ENCODE data around the gene SYNDIG1.

Gene SYNDIG1

DNA sequence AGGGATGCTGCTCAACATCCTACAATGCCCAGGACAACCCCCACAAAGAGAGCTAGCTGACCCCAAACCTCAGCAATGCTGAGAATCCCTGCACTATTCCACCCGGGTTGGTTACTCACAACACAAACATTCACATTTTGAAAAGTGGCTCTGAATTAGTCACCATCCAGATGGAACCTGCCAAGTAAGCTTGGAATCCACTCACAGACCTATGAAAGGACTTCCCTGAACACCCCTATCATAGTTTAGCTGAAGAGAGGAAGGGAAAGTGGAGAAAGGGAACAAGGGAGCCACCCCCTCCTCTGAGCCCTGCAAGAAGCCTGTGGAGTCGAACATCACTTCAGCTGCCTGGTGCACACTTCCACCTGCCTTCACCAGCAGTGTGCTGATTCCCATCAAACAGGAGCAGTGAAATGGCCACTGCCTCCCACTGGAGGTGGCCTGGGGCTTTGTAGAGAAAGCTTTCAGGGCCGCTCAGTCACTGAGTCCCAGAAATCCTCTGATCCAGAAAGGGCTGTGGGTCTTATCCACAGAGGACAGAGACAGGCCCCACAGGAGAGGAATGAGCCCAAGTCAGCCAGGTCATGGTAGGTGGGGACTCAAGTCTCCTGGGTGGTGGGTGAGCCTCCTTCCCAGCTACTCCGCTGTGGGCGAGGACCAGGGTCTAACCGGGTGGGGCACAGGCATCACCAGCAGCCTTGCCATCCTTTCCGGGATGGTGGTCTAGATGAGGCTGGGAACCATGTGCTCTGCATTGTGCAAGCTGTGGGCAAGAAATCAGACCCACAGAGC lies 203.7 kb downstream of the SYNDIG1 start:
- DNase-seq (ENCODE audit: low read depth, low spot score) = no peak

DNA sequence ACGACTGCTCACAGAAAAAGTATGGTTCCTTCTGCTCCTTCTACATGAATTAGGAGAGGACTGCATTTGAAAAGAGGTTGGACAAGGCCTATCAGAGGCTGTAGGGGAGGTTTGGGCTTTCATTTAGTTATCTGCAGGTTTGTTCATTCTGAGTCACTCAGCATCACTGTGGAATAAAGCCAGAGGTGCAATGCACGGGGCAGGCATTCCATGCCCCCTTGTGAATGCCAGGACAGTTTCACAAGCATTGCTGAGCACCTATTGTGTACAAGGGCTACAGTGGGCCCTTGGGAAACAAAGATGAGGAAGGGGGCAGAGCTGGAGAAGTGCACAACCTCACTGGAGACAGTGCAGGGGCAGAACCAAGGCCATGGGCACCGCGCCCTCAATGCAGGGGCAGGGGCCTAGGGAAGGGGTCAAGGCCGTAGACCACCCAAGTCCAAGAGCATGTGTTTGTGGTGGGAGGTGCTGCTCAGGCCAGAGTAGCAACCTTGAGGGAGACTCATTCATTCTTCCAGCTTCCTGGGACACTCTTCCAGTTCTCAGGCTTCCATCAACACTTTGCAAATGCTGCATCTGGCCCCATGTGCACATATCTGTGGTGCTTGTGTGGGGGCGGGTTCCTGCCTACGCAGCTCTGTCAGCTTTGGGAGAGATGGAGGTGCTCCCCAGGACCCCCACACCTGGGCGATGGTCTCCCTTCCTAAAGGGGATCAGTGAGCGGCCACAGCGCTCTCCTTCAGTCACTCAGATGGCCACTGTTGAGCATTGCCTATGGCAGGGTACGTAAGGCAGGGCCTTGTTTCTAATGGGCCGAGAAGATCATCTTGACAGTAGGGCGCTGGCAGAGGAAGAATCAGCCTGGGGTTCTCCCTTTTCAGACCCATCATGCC lies 204.5 kb downstream of the SYNDIG1 start:
- no peak for DNase-seq (ENCODE audit: low read depth, low spot score)

DNA sequence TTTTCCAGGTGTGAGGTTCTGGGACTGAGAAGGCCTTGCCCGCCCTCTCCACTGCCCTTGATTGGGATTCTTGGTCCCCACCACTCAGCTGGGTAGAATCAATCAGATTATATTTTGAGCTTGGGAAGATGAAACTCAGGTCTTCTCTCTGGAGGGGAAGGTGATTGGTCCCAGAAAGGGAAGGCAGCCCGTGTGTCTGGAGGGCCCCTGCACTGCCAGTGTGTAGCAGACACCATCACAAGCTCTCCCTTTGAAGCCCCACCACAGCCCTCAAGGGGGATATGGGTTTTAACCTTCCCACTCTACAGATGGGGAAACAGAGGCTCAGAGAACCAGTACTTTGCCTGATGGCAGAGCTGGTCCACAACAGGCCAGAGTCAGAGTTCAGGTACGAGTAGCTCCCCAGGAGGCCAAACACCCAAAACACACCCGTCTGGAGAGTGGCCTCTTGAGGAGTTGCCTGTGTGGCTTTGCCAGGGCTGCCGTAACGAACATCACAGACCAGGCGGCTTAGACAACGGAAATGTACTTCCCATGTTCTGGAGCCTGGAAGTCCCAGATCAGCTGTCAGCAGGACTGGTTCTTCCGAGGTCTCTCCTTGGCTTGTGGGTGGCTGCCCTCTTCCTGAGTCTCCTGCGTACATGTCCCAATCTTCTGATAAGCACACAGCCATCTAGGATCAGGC lies 205.6 kb downstream of the SYNDIG1 start:
- DNase-seq (ENCODE audit: low read depth, low spot score) = no peak

DNA sequence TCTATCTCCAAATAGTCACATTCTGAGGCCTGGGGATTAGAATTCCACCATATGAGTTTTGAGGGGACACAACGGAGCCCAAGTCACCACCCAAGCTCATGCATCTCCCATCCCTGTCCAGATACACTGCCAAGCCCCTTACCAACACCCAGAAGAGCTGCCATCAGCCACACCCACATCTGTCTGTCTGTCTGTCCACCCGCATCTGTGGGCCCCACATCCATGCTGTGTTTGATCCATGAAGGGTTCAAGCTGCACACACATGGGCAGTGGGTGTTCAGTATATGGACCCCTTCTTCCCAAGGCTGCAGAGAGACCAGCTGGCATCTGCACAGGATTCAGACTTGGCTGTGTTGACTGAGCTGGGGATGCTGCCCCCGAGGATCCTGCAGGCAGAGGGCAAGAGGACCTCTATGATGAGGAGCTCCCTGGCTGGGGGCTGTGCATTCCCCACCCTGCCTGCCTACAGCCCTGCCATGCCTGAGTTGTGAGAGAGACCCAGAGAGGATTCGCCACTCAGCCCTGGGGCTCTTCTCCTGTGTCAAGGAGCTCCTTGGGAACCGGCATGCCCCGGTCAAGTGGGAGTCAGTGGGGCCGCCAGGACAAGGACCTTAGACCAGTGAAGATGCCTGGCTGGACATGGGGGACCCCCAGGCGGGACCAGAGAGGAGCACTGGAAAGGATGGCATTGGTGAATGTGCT lies 206.4 kb downstream of the SYNDIG1 start:
- no peak for DNase-seq (ENCODE audit: low read depth, low spot score)

DNA sequence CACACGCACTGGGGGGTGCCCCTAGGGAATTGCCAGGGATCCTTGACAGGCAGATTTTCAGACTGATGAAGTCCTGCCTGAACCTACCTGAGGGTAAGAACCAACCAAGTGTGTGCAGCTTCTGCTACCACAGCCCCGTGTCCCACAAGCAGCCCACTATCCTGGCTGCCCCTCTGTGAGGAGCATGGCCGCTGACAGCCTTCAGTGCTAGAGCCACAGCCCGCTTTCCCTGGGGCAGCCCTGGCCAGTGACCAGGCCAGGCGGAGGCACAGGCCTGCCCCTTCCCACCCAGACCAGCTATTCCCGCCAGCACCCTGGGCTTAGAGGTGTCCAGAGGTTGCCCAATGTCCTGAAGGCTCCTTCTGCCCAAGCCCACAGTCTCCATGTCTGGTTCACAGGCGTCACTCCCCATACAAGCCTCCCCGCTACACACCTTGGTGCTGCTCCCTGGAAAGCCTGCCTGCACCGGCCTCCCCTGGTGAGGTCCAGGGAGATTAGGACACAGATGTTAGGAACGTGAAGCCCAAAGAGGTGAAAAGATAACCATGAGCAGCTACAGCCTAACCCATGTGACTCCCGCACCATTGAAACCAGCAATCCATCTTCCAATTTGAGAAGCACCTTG lies 207.0 kb downstream of the SYNDIG1 start:
- DNase-seq (ENCODE audit: low read depth, low spot score) = no peak

DNA sequence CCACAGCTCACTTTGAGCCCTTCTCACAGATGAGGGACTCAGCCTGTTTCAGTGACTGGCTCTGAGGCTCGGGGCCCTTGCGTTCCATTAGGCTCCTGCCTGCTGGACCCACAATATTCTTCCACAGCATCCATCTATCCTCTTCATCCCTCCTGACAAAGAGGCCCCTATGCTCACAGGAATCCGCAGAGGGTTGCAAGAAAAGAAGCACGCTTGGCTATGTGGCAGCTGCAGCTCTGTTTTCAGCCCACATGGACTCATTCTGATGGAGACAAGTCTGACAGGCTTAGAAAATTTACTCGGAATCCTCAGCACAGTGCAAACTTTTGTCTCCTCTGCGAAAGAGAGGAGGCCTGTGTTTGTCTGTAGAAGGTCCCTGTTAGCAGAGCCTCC lies 207.5 kb downstream of the SYNDIG1 start:
- no peak for DNase-seq (ENCODE audit: low read depth, low spot score)

DNA sequence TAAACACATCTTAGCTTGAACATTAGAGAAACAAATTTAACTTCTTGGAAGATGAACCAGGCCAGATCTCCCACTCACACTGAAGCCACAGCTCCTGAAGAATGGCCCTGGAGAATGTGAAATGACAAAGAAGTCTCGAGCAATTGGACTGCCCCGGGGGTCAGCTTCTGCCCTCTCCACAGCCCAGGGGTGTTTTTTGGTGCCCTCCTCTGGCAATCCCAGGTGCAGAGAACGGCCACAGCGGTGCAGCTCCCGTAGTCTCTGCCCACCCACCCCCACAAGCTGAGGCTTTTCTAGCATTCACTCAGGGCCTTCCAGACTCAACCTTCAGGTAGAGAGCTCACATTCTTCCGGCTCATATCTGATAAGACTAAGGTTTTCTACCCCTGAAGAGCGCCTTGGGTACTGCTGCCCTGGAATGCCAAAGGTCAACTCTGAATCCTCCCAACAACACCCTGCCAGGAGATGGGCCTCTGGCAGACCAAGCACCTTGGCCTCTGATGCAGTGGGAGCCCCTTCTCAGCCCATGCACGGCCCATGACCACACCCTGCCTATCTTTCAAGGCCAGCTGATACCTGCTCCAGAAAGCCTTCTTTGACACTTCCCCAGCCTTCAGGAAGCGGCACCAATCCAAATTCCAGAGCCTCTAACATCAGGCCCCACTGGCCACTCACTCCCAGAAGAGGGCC lies 208.3 kb downstream of the SYNDIG1 start:
- no peak for DNase-seq (ENCODE audit: low read depth, low spot score)

DNA sequence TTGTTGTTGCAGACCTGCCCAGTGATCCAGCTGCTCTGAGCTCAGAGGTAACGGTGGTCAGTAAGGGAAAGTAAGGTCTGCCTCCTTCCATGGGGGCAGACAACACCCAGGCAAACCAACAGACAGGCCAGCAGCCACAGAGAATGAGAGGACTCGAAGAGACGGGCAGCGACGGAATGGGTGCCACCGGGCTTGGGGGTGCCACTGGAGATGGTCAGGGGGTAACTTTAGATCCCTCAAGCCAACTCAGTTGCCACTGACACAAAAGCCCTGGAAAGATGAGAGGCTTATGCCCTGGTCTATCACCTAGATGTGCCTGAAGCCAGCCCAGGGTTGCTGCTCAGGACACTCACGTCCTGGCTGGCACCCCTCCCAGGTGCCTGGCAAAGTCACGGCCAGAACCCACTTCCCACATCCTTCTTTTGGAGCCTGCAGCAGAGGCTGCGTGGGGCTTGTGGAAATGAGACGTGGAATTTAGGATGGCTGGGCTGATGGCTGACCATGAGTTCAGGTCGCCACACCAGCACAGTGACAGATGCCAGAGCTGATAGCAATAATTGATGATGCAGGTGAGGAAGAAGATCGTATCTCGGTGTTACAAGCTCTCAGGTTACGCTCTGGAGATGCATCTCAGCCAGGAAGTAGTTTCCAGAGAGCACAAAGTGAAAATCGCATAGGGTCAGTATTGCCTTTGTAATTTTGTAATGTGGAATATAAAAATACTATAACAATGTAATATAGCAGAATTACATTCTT lies 209.1 kb downstream of the SYNDIG1 start:
- no peak for DNase-seq (ENCODE audit: low read depth, low spot score)

DNA sequence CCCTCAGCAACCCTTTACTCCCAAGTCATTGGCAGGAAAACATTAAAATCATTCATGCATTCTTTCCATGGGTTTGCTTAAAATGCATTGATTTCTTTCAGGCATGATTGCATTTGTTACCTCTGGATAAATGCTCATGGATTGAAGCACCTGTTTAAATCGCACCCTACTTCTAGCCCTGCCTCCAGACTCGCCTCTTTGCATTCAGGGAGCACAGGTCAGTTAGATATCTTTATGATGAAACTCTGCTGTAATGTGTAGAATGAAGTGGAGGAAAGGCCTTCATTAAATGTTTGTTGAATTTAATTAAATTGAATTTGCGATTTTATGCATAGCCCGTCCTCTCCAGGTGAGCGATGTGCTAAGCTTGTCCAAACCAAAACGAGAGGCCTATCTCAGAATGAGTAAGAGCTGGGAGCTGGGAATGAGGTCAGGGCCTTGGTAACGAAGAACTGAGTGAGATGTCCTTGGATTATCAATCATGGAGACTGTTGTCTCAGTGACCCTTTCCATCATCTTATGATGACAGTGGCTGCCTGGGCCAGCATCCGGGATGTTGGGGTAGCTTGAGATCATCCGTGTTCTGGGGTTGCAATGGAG lies 210.1 kb downstream of the SYNDIG1 start:
- no peak for DNase-seq (ENCODE audit: low read depth, low spot score)

DNA sequence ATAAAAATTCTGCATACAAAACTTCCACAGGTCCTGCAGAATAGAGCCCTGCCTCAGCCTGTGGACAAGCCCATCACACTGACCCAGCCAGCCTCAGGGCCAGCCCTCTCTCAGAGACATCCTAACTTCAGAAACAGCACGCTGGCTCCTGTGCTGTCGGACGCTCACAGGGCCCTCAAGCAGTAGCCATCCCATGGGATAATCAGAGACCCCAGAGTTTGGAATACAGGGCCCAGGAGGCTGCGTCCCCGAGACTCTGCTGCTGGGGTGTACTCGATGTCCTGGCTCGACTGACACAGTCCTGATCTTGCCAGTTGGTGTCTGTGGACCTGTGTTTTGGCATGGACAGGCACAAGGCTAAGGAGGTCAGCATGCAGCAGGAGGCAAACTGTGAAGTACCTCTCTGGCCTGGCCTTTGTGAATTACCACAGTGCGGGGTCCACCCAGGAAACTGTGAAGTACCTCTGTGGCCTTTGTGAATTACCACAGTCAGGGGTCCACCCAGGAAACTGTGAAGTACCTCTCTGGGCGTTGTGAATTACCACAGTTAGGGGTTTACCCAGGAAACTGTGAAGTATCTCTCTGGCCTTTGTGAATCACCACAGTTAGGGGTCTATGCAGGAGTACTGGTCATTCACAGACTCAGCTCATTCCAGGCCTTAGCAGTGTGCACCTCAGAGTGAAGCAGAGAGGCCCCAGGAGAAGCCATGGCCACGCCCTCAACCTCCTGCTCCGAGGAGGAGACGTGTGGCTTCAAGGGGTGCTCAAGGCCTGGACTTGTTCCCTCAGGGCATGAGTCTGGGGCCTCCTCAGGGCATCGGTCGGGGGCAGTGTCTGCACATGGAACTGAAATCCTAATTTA lies 212.4 kb downstream of the SYNDIG1 start:
- no peak for DNase-seq (ENCODE audit: low read depth, low spot score)

DNA sequence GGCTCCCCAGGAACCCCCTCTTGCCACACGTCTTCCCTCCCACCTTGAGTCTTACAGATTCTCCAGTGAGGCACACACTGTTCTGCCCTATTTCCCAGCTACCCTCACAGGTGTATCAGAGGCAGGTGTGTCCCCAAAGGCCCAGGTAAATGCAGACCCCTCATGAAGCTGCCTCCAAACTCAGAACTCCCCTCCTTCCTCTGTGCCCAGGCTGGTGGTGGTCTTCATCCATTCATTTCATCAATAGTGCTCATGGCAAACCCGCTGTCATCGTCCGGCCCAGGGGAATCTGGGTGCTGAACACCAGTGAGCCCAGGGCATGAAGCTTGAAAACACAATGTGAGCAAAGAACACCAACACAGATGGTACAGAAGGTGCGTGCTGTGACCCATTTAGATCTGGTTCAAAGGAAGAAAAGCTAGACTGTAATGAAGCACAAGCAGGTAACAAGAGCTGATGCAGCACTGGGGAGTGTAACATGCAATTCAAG lies 213.1 kb downstream of the SYNDIG1 start:
- DNase-seq (ENCODE audit: low read depth, low spot score) = no peak

DNA sequence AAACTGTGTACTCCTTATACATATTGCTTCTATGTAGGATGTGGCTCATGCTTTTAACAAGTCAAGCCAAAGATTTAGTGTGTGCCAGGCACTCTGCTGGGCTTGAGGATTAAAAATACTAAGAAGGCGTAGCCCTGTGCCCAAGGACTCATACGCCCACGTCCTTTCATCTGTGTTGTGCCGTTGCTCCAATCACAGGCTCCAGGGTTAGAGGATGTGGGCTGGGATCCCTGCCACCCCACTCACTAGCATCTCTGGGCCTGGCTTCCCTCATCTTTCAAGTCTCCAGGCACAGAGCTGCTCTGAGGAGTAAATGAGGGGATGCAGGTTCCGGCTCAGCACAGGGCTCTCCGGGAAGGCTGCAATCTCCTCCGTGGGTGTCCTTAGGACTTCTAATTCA lies 214.2 kb downstream of the SYNDIG1 start:
- DNase-seq (ENCODE audit: low read depth, low spot score) = no peak

DNA sequence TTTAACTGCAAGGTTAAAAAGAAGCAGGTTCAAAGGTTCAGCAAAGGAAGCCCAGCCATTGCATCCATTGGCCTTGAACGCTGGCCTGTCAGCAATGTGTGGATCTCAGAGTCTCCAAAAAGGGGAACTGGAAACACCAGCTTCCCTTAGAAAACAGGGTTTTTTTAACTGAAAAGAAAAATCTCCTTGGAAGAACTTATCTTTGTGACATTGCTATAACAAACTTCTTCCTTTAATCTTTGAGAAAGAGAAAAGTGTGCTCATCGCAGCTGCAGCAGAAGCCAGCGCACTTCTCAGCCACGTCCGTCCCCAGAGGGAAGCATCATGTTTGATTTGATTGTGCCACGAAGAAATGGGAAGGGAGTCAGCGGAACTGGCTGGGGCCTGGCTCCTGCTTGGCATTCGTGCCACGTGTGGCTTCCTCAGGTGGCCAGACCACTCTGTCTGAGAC lies 215.0 kb downstream of the SYNDIG1 start:
- DNase-seq (ENCODE audit: low read depth, low spot score) = no peak

DNA sequence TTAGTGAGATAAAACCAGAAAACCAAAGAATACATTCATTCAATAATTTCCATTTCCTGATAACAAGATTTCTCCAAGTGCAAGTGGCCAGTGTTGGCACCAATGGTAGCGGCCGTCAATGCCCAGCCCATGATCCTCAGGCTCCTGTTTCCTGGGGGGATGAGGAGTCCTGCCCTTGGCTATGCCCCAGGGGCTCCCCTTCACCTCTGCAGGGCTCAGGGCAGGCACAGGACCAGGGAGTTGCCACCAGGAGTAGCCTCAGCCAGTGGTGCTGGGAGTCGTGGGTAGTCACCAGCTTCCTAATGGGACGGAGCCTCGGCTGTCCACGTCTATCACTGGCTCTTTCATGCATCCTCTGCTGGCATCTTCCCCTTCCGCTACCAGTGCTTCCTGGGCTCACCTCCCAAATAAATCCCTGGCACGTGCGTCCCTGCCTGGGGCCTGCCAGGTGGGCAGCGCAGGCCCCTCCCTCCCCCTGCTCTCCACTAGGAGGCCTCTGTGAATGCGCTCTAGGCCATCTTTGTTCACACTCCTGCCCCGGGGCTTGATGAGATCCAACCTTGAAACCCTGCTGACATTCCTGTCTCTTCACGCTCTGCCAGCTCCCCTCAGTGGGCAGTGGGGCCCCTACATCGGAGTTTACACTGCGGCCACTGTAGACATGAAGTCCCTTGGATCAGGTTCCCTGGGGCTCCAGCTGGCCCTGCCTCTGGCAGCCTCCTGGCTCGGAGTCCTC lies 215.7 kb downstream of the SYNDIG1 start:
- no peak for DNase-seq (ENCODE audit: low read depth, low spot score)

DNA sequence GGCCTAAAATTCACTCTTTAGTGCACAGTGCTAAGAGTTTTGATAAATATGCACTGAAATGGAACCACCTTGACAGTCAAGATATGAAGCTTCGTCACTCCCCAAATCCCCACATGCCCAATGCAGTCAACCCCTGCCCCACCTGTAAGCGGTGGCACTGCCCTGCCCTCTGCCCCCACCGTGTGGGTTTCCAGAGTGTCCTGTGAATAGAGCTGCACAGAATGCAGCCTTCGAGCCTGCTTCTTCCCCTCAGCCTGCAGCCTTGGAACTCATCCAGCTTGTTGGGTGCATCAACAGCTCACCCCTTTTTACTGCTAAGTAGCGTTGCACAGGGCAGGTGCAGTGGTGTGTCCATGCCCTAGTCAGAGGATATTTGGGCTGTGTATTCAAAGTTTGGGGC lies 216.3 kb downstream of the SYNDIG1 start:
- DNase-seq (ENCODE audit: low read depth, low spot score) = no peak

DNA sequence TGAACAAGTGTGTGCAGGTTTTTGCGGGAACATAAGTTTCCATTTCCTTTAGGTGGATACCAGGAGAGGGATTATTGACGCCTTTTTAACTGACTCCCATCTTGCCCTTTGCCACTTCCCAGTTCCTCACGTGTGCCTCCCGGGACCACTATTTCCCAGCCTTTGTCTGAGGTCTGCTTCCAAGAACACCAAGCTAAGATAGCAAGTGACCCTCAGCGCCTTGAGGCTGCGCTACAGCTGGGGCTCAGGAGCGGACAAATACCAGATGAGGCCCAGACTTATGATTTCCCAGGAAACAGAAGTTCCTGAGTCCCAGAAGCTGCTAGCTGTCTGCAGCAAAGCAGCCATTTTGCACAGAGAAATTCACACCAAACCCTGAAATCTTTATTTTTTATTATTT lies 216.7 kb downstream of the SYNDIG1 start:
- no peak for DNase-seq (ENCODE audit: low read depth, low spot score)

DNA sequence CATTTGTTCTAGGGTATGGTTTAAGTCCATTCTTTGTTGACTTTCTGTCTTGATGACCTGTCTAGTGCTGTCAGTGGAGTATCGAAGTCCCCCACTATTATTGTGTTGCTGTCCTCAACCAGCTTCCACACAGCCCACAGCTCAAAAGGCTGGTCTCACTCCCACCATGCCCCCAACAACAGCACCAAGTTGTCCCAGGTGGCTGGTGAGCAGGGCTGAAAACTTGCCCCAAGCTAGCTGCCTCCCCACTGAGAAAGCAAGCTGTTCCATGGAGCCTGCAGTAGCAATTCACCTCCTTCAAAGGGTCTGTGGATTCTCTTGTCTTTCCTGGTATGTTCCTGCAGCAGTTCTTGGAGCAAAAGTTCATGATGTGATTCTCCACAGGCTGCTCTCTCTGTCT lies 221.0 kb downstream of the SYNDIG1 start:
- no peak for DNase-seq (ENCODE audit: low read depth, low spot score)

Measured in activated CD4-positive, CD25-positive, alpha-beta regulatory T cell treated with anti-CD3 and anti-CD28 coated beads, Interleukin-2, amount 50 U/mL, for 16 hours (primary cell).